H1 (cell line): ENCODE results near the gene HDGFL3. TPM values are rescaled to one million over a fixed set of nuclear protein-coding genes. Genes with fewer than 3 reads are reported as not detected.

Experiments
- CHD2 ChIP-seq: IDR thresholded peaks from 2 replicates; pipeline ENCODE4 v1.6.1; 2012; ENCODE audit warnings: low read length, improper control_type of control experiment
- SIRT6 ChIP-seq: IDR thresholded peaks from one replicate; pipeline ENCODE4 v1.7.1; 2012; ENCODE audit warnings: low read length, inconsistent platforms
- TBP ChIP-seq: IDR thresholded peaks from 2 replicates; pipeline ENCODE4 v1.6.1; 2011; ENCODE audit warnings: low read depth, low read length, improper control_type of control experiment
- ZNF274 ChIP-seq: IDR thresholded peaks from 2 replicates; pipeline ENCODE4 v1.7.0; 2012; ENCODE audit warnings: low read length, borderline replicate concordance; ENCODE audit errors: extremely low read depth
- polyA plus RNA-seq, 7 experiments: library from polyadenylated mRNA; depleted of rRNA in 3 of 7; stranded (reverse) in 5 of 7; unstranded in 2 of 7; fragments of >200 nt in 5 of 7; fragments of 200-250 nt in 2 of 7; gene quantifications; 1 replicate in 5 of 7; 2 replicates in 1 of 7; 4 replicates in 1 of 7; pipeline versions ENCODE4 v1.2.1 to v1.2.3, GENCODE V29; 2011 to 2013; ENCODE audit warnings: missing spikeins in 2 of 7, mixed read lengths in 2 of 7
- total RNA-seq: library from RNA; stranded (reverse); fragmentation: NEBNext Ultra II Directional; extraction: Animal tissue kit (Norgen Biotek cat#: 25700); gene quantifications from 2 replicates; pipeline ENCODE4 v1.2.1, GENCODE V29; 2021

Gene HDGFL3
- total and polyA plus RNA-seq, 2 of the 8 experiments (the other 6 are each of a cell fraction or from before 2014, with no cell fraction given), result 14.1 to 149 TPM

- TF ChIP-seq CHD2, result no peak
- no peak for TF ChIP-seq ZNF274
- no peak for TF ChIP-seq SIRT6
- TF ChIP-seq TBP, result no peak
Measured at GRCh38 chr15:83166218-83166617, 41.4 kb downstream of the HDGFL3 start (continued).
